Activated CD4-positive, alpha-beta T cell treated with anti-CD3 and anti-CD28 coated beads for 36 hours (primary cell): ENCODE measurements around the gene ECI1. TPM values are rescaled to one million over a fixed set of nuclear protein-coding genes. Genes with fewer than 3 reads are reported as not detected.

Experiments used
- ATAC-seq: fragments of 200-7000 bp; cut with Tn5 transposase; one replicate; pipeline ENCODE4 v1.10.0; 2021; ENCODE audit warnings: mild to moderate bottlenecking, moderate library complexity
- CTCF ChIA-PET: fragments of 350-600 bp; sonication (Branson Sonifier 250); formaldehyde crosslinking; loops from one replicate; lab custom pipeline; 2021; ENCODE audit warnings: antibody characterized with exemption; lab: Charles Lee
- POLR2A ChIA-PET: fragments of 350-600 bp; sonication (Branson Sonifier 250); formaldehyde crosslinking; loops from one replicate; lab custom pipeline; 2021; ENCODE audit warnings: antibody characterized with exemption, inconsistent platforms; lab: Charles Lee
- DNase-seq: peaks from one replicate; pipeline ENCODE4 v3.0.0-alpha.2; 2020
- H3K27ac Mint-ChIP-seq: one replicate; pipeline ENCODE4 v1.8.0; 2021; ENCODE audit warnings: mixed read lengths
- H3K27me3 Mint-ChIP-seq: one replicate; pipeline ENCODE4 v1.8.0; 2021; ENCODE audit warnings: mixed read lengths
- H3K36me3 Mint-ChIP-seq: one replicate; pipeline ENCODE4 v1.8.0; 2021; ENCODE audit warnings: low read depth, mixed read lengths
- H3K4me1 Mint-ChIP-seq: one replicate; pipeline ENCODE4 v1.8.0; 2021; ENCODE audit warnings: mixed read lengths
- H3K4me3 Mint-ChIP-seq: one replicate; pipeline ENCODE4 v1.8.0; 2021; ENCODE audit warnings: mild to moderate bottlenecking, moderate library complexity, mixed read lengths
- H3K9me3 Mint-ChIP-seq: one replicate; pipeline ENCODE4 v1.8.0; 2021; ENCODE audit warnings: low read depth, mixed read lengths
- intact Hi-C, 2 experiments: fragments of 100-400 bp; cut with DNase I in 1 of 2; cut with micrococcal nuclease in 1 of 2; formaldehyde crosslinking; loops; one replicate each; pipeline versions ENCODE4 v1.14.2 to v1.15.1; 2022 to 2024; cut with DNase I, micrococcal nuclease
- total RNA-seq, 2 experiments: library from RNA; stranded (reverse); gene quantifications; one replicate each; pipeline ENCODE4 v1.2.3, GENCODE V29; 2021

Gene ECI1
- total RNA-seq, 2 experiments from 2014 or later: 23.0 to 41.0 TPM

DNA sequence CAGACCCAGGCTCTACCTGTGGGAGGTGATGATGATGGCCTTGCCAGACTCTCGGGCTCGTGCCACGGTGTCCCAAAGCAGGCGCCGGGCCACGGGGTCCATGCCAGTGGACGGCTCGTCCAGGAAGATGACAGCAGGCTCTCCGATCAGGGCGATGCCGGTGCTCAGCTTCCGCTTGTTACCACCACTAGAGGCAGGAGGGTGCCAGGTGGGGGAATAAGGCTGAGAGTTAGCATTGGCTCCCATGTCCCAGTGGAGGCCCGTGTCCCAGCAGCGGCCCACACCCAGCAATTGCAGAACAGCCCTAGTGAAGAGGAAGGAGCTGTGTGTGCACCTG lies 26.9 kb upstream of the ECI1 start:
- ATAC-seq: no peak
- H3K4me1 Mint-ChIP-seq: no peaks in the 10 kb centered on the region
- no peaks in the 10 kb centered on the region for H3K36me3 Mint-ChIP-seq
- no peak overlapping the region for H3K4me3 Mint-ChIP-seq
- intact Hi-C loops: no loop called here
- CTCF ChIA-PET: no interaction called here
- no peaks in the 10 kb centered on the region for H3K27me3 Mint-ChIP-seq
- POLR2A ChIA-PET: no interaction called here
- H3K27ac Mint-ChIP-seq: no peak overlapping the region
- DNase-seq: no peak
- no peaks in the 10 kb centered on the region for H3K9me3 Mint-ChIP-seq

DNA sequence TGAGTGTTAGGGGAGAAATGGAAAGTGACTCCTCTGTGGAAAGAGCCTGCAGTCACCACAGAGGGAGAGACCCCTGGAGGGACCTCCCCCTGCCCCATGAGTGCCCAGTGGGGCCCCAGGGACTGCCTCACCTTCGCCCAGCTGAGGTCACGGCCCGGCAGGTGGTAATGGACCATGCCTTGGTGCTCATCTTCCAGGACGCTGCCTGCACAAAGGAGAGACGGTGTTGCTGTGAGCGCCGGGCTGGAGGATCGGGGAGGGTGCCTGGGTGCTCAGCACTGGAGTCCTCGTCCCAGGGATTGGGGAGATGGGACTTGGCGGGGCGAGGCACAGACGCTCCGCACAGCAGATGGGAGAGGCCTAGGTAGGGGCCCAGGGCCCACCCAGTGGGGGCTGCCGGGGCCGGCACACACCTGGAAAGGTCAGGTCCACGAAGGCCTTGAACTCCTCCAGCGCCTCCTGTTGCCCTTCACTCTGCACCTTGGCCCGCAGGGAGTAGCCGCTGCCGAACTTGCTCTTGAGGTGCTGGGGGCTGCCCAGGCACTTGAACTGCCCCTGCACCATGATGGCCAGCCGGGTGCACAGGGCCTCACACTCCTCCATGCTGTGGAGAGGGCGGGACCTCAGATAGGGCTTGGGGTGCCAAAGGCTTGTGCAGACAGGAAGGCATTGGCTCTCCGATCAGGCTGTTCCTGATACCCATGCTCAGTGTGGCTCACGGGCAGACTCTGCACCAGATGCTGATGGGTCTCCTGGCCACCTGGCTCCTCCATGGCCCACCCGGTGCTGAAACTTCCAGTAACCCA lies 26.3 kb upstream of the ECI1 start:
- no peak overlapping the region for H3K27ac Mint-ChIP-seq
- H3K4me3 Mint-ChIP-seq: no peak overlapping the region
- H3K27me3 Mint-ChIP-seq: no peaks in the 10 kb centered on the region
- H3K4me1 Mint-ChIP-seq: no peaks in the 10 kb centered on the region
- ChIA-PET CTCF (no interaction called here), POLR2A (no interaction called here)
- H3K36me3 Mint-ChIP-seq: no peaks in the 10 kb centered on the region
- no peaks in the 10 kb centered on the region for H3K9me3 Mint-ChIP-seq
- ATAC-seq (no peak), DNase-seq (no peak)
- intact Hi-C loops: no loop called here

DNA sequence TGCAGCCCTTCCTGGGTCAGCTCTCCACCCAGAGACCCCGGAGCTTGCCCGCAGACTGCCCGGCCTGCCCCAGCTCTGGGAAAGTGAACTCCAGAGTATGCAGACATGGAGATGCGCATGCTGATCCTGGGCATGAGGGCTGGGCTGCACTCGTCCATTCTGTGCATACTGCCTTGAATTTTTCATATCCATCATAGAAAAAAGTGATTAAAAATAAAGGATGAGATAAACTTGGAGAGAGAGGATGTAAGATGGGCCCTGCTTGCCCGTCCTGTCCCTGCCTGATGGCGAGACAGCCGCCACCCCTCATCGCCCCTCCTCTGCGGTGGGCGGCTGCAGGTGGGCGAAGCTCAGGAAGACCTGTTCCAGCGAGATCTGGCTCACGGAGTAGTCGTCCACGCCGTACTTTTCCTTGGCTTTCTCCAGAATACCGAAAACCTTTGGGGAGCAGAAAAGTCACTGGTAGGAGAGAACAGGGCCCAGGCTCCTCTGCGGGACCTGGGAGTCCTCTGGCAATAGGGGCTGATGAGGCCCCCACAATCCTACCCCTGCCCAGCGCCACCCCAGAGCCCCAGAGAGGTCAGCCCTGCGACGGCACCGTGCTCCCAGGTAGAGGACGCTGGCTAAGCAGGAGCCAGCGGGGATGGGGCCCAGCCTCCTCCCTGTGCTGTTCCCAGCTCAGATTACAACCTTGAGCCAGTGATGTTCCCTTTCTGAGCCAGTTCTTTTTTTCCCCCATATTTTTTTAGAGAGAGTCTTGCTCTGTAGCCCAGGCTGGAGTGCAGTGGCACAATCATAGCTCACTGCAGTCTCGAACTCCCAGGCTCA lies 25.2 kb upstream of the ECI1 start:
- ChIA-PET POLR2A (no interaction called here), CTCF (no interaction called here)
- intact Hi-C loops: no loop called here
- no peak for ATAC-seq
- H3K27ac Mint-ChIP-seq: no peak overlapping the region
- no peaks in the 10 kb centered on the region for H3K36me3 Mint-ChIP-seq
- H3K27me3 Mint-ChIP-seq: no peaks in the 10 kb centered on the region
- H3K4me1 Mint-ChIP-seq: no peaks in the 10 kb centered on the region
- H3K4me3 Mint-ChIP-seq: no peak overlapping the region
- DNase-seq: no peak
- no peaks in the 10 kb centered on the region for H3K9me3 Mint-ChIP-seq

DNA sequence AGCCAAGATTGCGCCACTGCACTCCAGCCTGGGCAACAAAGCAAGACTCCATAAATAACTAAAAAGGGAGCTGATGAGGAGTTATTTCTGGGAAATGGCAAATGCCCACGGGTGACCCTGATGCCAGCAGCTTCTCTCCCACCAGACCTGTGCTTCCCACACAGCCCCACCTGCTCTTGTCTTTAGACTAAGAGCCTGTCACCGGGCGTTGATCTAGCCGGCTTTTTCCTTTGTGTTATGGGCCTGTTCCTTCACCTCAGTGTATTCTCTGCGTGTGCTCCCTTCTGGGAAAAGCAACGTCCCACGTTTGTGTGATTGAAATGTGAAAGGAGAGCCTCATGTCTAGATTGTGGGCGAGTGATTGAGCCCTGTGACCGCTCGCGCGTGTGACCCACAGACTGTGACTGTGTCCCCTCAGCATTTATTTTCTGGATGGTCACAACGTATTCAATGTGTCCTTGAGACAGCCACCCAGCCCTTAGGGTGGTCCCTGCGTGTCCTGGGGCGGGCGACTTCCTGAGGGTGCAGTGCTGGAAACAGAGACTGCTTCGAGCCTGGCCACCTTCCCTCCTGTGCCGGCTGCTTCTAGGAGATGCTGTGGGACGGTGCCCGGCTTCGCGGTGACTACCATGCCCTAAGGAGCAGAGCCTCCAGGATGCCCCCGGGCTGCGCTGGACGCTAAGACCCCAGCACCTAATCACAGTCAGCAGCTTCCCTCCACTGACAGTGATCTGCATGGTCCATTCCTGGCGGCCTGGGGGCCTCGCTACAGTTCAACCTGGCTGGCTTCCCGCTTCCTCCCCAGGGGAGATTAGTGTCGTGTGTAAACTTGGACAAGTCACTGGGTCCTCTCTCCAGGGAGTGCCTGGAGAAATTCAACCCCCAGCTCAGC lies 24.3 kb upstream of the ECI1 start:
- ChIA-PET POLR2A (no interaction called here), CTCF (no interaction called here)
- H3K27me3 Mint-ChIP-seq: no peaks in the 10 kb centered on the region
- H3K27ac Mint-ChIP-seq: no peak overlapping the region
- no peaks in the 10 kb centered on the region for H3K36me3 Mint-ChIP-seq
- H3K4me3 Mint-ChIP-seq: no peak overlapping the region
- H3K4me1 Mint-ChIP-seq: no peaks in the 10 kb centered on the region
- no peaks in the 10 kb centered on the region for H3K9me3 Mint-ChIP-seq
- DNase-seq (no peak), ATAC-seq (no peak)
- intact Hi-C loops: no loop called here

DNA sequence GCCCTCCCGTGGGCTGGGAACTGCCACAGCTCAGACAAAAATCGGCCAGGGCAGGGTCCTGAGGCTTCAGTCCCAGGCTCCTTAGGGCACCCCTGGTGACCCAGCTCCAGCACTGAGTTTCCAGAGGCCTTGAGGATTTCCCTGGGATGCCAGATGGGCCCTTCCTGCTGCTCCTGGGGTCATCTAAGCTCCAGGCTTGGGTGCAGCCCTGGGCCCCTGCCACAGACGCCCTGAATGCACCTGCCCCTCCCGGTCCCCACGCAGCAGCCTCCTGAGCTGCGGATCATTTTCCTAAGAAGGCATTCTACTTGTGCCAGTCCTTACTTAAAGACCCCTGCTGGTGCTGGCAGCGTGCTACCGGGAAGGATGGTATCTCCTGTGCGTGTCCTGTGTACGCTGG lies 22.5 kb upstream of the ECI1 start:
- DNase-seq (no peak), ATAC-seq (no peak)
- H3K27ac Mint-ChIP-seq: no peak overlapping the region
- intact Hi-C loops: no loop called here
- POLR2A ChIA-PET: no interaction called here
- H3K27me3 Mint-ChIP-seq: no peaks in the 10 kb centered on the region
- no peaks in the 10 kb centered on the region for H3K9me3 Mint-ChIP-seq
- no peaks in the 10 kb centered on the region for H3K36me3 Mint-ChIP-seq
- no peak overlapping the region for H3K4me3 Mint-ChIP-seq
- H3K4me1 Mint-ChIP-seq: peaks cover 7% of the 10 kb centered on the region
- CTCF ChIA-PET: no interaction called here

DNA sequence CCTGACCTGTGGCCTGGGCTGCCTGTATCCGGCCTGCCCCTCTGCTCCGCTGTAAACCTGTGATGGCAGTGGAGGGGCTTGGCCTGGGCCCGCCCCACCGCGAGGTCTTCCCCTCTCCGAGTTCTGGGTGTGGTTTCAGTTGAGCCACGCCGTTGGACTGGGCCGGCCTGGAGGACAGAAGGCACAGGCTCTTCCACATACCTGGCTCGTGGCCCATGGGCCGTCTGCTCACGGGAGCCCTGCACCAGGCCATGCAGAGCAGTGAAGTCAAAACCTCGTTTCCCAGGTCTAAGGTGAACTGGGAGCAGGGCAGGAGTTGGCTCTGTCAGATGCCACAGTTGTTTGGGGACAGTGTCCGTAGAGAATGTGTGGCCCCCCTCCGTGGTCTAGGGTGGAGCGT lies 22.1 kb upstream of the ECI1 start:
- Mint-ChIP-seq H3K36me3 (no peaks in the 10 kb centered on the region), H3K9me3 (no peaks in the 10 kb centered on the region), H3K4me1 (peaks cover 7% of the 10 kb centered on the region), H3K27me3 (no peaks in the 10 kb centered on the region), H3K27ac (no peak overlapping the region), H3K4me3 (no peak overlapping the region)
- CTCF ChIA-PET: no interaction called here
- ATAC-seq (no peak), DNase-seq (no peak)
- POLR2A ChIA-PET: no interaction called here
- intact Hi-C loops: no loop called here

DNA sequence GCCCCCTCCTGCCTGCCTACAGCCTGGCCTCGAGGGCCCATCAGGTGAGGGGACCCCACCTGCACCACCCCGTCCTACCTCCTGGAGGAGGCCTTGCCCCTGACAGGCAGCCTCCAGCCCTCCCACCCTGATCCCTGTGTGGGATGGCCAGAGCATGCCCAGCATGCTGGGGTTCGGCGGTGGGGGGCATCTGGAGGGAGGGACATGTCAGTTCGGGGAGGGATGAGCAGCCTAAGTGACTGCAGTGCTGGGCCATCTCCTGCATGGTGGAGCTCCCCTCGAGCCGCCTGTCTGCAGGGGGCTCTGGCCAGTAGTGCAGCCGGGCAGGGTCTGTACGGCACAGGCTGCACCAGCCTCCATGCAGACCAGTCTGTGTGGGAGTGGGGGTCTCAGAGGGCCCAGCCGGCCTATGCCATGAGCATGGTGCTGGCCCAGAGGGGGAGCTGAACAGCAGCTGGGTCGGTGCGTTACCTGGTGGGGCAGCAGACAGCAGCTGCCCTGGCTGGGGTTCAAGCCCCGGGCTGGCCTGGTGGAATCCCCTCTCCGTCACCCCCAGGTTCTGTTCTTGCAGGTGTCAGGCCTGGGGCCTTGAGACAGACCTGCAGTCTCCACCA lies 20.6 kb upstream of the ECI1 start:
- peaks cover 5% of the 10 kb centered on the region for H3K36me3 Mint-ChIP-seq
- H3K9me3 Mint-ChIP-seq: no peaks in the 10 kb centered on the region
- no peaks in the 10 kb centered on the region for H3K27me3 Mint-ChIP-seq
- intact Hi-C loops: no loop called here
- H3K4me1 Mint-ChIP-seq: peaks cover 8% of the 10 kb centered on the region
- no peak for ATAC-seq
- no peak for DNase-seq
- ChIA-PET POLR2A (no interaction called here), CTCF (interaction anchor here (0.6 to 0.7 kb wide), 2 partner anchors 446 to 1607 kb away, joined by 3 to 4 read pairs; no protein-coding TSS in a partner anchor)
- H3K27ac Mint-ChIP-seq: no peak overlapping the region
- H3K4me3 Mint-ChIP-seq: no peak overlapping the region

DNA sequence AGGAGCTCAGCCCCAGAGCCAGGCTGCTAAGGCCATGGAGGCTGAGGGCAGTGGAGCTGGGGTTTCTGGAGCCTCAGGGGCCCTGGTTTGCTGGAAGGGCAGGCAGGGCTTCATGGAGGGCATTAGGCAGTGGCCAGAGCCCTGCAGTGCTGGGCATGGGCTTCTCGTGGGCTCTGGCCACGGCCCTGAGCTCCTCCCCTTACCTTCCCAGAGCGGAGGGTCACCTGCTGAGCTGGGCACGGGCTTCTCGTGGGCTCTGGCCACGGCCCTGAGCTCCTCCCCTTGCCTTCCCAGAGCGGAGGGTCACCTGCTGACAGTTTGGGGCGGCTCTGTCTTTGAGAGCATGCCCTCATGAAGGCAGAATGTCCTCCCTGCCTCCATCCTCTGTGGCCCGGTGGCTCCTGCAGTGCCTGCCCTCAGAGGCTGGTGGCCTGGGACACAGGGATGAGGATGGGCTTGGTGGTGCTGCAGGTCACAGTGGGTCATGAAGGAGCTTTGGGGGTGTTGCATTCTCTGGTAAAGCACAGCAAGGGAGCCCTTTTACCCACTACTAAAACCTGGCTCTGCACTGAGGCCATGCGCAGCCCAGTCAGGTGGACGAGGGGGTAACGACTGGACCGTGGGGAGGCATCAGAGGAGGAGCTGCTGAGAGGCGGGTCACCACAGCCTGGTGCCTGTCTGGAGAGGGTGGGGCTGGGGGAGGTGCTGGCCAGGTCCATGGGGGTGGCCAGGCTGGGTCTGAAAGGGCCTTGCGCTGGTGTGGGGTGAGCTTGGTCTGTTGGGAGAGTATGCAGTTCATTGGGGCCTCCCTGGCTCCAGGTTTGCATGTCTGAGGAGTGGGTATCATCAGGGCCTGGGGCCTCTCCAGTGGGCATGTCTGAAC lies 19.4 kb upstream of the ECI1 start:
- Mint-ChIP-seq H3K4me3 (no peak overlapping the region), H3K27me3 (no peaks in the 10 kb centered on the region), H3K27ac (no peak overlapping the region), H3K36me3 (peaks cover 16% of the 10 kb centered on the region), H3K4me1 (peaks cover 19% of the 10 kb centered on the region), H3K9me3 (no peaks in the 10 kb centered on the region)
- ChIA-PET CTCF (interaction anchor here (0.6 kb wide), 2 partner anchors 182 to 448 kb away, joined by 3 read pairs; no protein-coding TSS in a partner anchor), POLR2A (no interaction called here)
- intact Hi-C loops: no loop called here
- ATAC-seq: no peak
- no peak for DNase-seq

DNA sequence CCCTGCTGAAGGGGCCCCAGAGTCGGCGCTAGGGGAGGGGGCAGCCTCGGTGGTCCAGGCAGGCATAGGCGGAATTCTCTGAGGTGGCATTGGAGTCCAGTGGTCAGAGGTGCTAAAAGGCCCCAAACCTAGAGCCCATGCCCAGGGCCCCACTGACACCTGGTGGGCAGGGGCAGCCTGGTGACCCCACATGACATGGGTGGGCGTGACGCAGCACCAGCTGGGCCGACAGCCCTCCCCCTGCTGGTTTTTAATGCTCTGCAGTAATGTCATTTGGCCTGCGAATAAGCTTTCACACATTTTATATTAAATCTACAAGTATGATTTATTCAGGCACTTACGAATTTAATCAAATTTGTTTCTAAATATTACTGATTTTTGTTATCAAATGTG lies 18.7 kb upstream of the ECI1 start:
- peaks cover 24% of the 10 kb centered on the region for H3K4me1 Mint-ChIP-seq
- H3K4me3 Mint-ChIP-seq: no peak overlapping the region
- no peaks in the 10 kb centered on the region for H3K27me3 Mint-ChIP-seq
- H3K9me3 Mint-ChIP-seq: no peaks in the 10 kb centered on the region
- ChIA-PET CTCF (no interaction called here), POLR2A (interaction anchor here (1.3 kb wide), 1 partner anchor 19 kb away, joined by 3 read pairs; the partner anchor contains the start of gene ECI1)
- no peak for ATAC-seq
- intact Hi-C loops: no loop called here
- no peak overlapping the region for H3K27ac Mint-ChIP-seq
- no peak for DNase-seq
- H3K36me3 Mint-ChIP-seq: peaks cover 23% of the 10 kb centered on the region

DNA sequence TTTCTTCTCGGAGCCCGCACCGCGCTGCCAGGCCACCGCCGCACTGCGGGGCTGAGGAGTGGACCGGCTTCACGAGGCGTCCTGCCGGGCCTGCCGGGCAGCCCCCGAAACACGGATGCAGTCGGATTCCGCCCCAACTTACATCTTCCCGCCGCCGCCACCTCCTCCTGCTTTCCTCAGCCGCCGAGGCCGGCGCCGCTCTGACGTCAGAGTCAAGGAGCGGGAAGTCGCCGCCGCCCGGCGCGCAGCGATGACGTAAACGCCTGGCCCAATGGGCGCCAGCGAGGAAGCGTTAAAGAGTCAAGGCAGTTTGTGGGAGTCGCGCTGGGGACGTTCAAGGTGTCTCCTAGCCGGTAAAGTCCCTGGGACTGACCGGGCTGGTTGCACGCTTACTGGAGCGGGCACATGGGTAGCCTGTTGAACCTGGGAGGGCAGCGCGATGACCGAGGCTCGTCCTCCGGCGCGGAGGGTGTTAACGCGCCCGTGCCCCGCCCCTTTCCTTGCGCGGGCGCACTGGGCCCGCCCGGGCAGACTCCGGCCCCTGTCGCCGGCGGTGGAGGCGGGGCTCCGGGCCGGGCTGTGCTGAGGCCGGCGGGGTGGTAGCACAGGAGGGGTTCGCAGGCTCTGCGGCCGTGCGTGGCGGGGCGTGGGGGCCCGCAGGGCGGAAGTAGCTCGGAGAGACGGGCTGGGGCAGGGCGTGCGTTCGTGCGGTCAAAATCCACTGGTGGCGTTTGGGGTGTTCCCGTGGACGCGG lies 16.7 kb upstream of the ECI1 start, which contains the start of gene RNPS1:
Gene RNPS1, minus strand, starts transcription at position 214 of the 754 bp plus-strand sequence. CDS start 3,483 bp downstream, outside the sequence.
- peak; percentile 98 for DNase-seq
- Mint-ChIP-seq H3K27ac (peak within 1 kb of the TSS; percentile 96), H3K27me3 (no peaks in the 10 kb centered on the region), H3K4me3 (peak within 1 kb of the TSS; percentile 92), H3K9me3 (no peaks in the 10 kb centered on the region), H3K4me1 (peaks cover 34% of the 10 kb centered on the region), H3K36me3 (peaks cover 38% of the 10 kb centered on the region)
- intact Hi-C loops: loop anchor here (1.0 to 5.0 kb wide), 30 partner anchors 15 to 776 kb away; partner anchors contain the start of genes ABCA3 (in 2 of the 2), E4F1 (in 2 of the 2), MLST8 (in 2 of the 2) and AMDHD2 (in 1 of the 2)
- POLR2A ChIA-PET: interaction anchor here (0.8 to 0.9 kb wide), 2 partner anchors 16 to 113 kb away, joined by 5 read pairs; partner anchors contain the start of genes ECI1 and TRAF7
- CTCF ChIA-PET: interaction anchor here (0.6 to 1.2 kb wide), 2 partner anchors 166 to 413 kb away, joined by 3 to 5 read pairs; no protein-coding TSS in a partner anchor
- peak; percentile 86 for ATAC-seq
